IPS-15b (cell line): Measurements from ENCODE around the gene CEP41.
A peak's percentile ranks its signal among the peaks of the same experiment; 100 is the strongest.
"Not testable (repeated sequence)": the region's sequence is repeated elsewhere in the genome, so short reads cannot be mapped to it uniquely, and the experiment has no call there.

Experiments used
- H3K27me3 ChIP-seq: one replicate; pipeline ENCODE4 v1.6.1; 2013; ENCODE audit warnings: low read length; ENCODE audit not compliant: control insufficient read depth, insufficient read depth
- H3K36me3 ChIP-seq: one replicate; pipeline ENCODE4 v1.6.1; 2013; ENCODE audit warnings: low read length; ENCODE audit not compliant: control insufficient read depth, insufficient read depth
- H3K4me1 ChIP-seq: one replicate; pipeline ENCODE4 v1.6.1; 2013; ENCODE audit warnings: mild to moderate bottlenecking, low read length; ENCODE audit not compliant: control insufficient read depth, insufficient read depth
- H3K4me3 ChIP-seq: one replicate; pipeline ENCODE4 v1.5.1; 2013; ENCODE audit warnings: low read depth, low read length
- H3K9ac ChIP-seq: one replicate; pipeline ENCODE4 v1.6.1; 2013; ENCODE audit warnings: low read depth, mild to moderate bottlenecking, low read length
- H3K9me3 ChIP-seq: one replicate; pipeline ENCODE4 v1.6.1; 2013; ENCODE audit warnings: mild to moderate bottlenecking, low read length; ENCODE audit not compliant: control insufficient read depth, insufficient read depth

Gene CEP41

DNA sequence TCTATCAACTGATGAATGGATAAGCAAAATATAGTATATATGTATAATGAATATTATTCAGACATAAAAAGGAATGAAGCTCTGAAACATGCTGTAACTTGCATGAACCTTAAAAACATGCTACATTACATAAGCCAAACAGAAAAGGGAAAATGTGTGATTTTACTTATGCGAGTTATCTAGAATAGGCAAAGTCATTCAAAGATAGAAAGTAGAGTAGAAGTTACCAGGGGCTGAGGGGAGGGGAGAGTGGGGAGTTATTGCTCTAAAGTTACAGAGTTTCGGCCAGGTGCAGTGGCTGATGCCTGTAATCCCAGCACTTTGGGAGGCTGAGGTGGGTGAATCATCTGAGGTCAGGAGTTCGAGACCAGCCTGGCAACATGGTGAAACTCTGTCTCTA is 10.5 kb upstream of the CEP41 start:
- H3K27me3 ChIP-seq, H3K9ac ChIP-seq, H3K4me3 ChIP-seq, H3K4me1 ChIP-seq, H3K9me3 ChIP-seq, H3K36me3 ChIP-seq: not testable (repeated sequence)

DNA sequence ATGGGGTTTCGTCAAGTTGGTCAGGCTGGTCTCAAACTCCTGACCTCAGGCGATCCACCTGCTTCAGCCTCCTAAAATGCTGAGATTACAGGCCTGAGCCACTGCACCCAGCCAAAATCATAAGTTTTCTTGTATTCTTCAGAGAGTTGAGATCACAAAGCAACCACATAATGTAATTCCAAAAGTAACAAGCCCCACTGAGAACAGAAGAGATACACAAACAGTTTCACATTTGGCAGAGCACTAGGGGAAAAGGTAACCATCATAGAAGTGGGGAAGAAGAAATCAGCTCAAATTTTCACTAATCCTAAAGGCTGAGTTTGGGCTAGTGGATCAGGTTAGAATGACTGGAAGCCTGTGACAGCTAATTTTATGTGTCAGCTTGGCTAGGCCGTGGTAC is 5.4 kb upstream of the CEP41 start:
- H3K9me3 ChIP-seq: no peaks in the 10 kb centered on the region

DNA sequence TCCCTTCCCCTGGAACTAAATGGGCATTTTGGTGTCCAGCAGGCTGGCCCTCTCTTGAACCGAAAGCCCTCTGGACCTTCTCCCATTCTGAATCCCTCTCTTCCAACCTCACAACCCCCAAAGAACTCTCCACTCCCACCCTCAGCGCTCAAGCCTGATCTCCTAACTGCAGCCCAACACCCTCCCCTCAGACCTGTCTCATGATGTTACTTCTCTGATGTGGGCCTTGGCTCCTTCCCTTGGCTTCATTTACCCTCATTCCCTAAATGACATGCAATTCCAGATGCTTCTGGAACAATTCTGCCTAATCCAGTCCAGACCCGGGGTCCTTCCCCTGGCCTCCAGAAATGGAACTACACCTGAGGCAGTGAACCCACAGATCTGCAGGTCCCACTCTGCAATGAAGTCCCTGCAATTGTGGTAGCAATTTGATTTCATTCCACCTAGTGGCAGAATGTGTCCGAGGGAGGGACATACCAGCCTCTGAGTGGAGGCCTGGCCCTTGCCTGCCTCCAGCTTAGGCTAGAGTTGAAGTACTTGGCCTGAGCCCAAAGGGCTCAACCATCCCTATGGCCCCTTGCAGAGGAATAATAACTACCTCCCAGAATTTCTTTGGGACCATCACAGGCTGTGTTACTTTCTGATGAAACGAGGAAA is 4.1 kb upstream of the CEP41 start:
- Histone ChIP-seq H3K9me3 (no peaks in the 10 kb centered on the region), H3K36me3 (no peaks in the 10 kb centered on the region), H3K9ac (no peak overlapping the region), H3K27me3 (no peaks in the 10 kb centered on the region), H3K4me1 (peaks cover 3% of the 10 kb centered on the region), H3K4me3 (no peak overlapping the region)

More for the DNA sequence above, 5.4 kb upstream of the CEP41 start:
- peaks cover 3% of the 10 kb centered on the region for H3K4me1 ChIP-seq
- H3K36me3 ChIP-seq: no peaks in the 10 kb centered on the region
- H3K4me3 ChIP-seq: no peak overlapping the region
- H3K9ac ChIP-seq: no peak overlapping the region
- H3K27me3 ChIP-seq: no peaks in the 10 kb centered on the region

DNA sequence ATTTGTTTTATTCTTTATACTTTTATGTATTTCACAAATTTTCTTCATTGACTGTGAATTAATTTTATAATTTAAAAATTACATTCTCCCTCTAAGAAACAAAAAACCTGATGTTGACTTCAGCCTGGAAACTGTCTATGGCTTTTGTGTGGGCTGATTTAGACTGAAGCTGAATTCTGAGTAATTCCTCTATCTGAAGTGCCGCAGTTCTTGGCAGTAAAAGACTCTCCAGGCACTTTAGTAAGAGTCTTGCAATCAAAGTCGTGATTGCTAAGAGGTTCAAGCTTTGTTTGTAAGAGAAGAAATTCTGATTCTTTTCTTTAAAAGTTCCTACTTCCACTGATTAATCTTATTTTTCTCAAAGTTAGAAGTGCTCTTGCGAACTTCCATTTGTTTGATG is 3.4 kb upstream of the CEP41 start:
- Histone ChIP-seq H3K4me3 (no peak overlapping the region), H3K27me3 (no peaks in the 10 kb centered on the region), H3K9ac (no peak overlapping the region), H3K36me3 (no peaks in the 10 kb centered on the region), H3K9me3 (no peaks in the 10 kb centered on the region), H3K4me1 (peaks cover 4% of the 10 kb centered on the region)

DNA sequence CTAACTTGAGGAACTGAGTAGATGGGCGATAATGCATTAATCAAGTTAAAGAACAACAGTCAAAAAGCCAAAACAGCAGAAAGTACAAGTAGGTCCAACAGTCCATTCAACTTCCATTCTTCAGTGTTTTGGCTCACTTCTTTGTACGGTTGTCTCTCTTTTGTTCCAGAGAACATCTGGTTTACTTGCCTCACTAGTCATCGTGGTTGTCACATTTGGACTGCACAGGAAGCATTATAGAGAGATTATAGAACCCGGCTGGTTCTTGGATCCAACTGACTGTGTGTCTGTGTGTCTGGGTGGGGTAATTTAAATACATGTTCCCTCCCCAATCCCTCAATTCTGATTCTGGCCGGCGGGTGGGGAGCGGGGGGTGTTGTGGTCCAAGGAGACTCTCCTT is 1.8 kb upstream of the CEP41 start:
- Histone ChIP-seq H3K9me3 (no peaks in the 10 kb centered on the region), H3K9ac (no peak overlapping the region), H3K4me3 (no peak overlapping the region), H3K4me1 (peaks cover 5% of the 10 kb centered on the region), H3K36me3 (no peaks in the 10 kb centered on the region), H3K27me3 (no peaks in the 10 kb centered on the region)

DNA sequence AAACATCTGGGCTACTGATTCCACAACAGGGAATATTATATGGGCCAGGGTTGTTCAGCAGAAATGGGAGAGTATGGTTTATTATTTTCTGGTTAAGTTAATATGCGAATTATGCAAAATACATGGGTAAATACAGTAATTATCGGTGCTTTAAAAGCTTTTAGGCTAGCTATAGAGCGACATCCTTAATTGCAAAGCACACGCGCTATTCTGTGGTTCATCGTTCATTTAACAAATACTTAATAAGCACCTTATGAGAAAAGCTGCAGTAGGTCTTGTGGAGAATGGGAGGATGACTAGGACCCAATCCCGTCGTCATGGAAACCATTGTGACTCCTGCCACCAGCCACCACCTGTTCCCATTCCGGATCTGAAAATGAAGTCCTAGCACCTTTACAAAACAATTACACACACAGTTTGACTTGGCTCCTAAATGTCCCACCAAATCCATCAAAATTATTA is 623 bp upstream of the CEP41 start:
- Histone ChIP-seq H3K4me1 (peaks cover 5% of the 10 kb centered on the region), H3K27me3 (no peaks in the 10 kb centered on the region), H3K9ac (no peak overlapping the region), H3K4me3 (peak overlapping the region; percentile 49), H3K9me3 (no peaks in the 10 kb centered on the region), H3K36me3 (no peaks in the 10 kb centered on the region)

GRCh38 chr7:130436253-130436652 is 4.6 kb downstream of the CEP41 start:
- H3K4me3 ChIP-seq: no peak overlapping the region
- no peaks in the 10 kb centered on the region for H3K36me3 ChIP-seq
- H3K4me1 ChIP-seq: peaks cover 2% of the 10 kb centered on the region
- H3K27me3 ChIP-seq: no peaks in the 10 kb centered on the region
- no peak overlapping the region for H3K9ac ChIP-seq
- no peaks in the 10 kb centered on the region for H3K9me3 ChIP-seq

- Histone ChIP-seq H3K9ac (no peak overlapping the region), H3K27me3 (no peaks in the 10 kb centered on the region), H3K36me3 (no peaks in the 10 kb centered on the region), H3K4me1 (peaks cover 2% of the 10 kb centered on the region), H3K9me3 (no peaks in the 10 kb centered on the region), H3K4me3 (no peak overlapping the region)
Measured at GRCh38 chr7:130435311-130435854, 5.4 kb downstream of the CEP41 start.

- Histone ChIP-seq H3K9me3 (no peaks in the 10 kb centered on the region), H3K9ac (no peak overlapping the region), H3K27me3 (no peaks in the 10 kb centered on the region), H3K36me3 (no peaks in the 10 kb centered on the region), H3K4me1 (no peaks in the 10 kb centered on the region), H3K4me3 (no peak overlapping the region)
Measured at GRCh38 chr7:130433301-130433700, 7.5 kb downstream of the CEP41 start.

DNA sequence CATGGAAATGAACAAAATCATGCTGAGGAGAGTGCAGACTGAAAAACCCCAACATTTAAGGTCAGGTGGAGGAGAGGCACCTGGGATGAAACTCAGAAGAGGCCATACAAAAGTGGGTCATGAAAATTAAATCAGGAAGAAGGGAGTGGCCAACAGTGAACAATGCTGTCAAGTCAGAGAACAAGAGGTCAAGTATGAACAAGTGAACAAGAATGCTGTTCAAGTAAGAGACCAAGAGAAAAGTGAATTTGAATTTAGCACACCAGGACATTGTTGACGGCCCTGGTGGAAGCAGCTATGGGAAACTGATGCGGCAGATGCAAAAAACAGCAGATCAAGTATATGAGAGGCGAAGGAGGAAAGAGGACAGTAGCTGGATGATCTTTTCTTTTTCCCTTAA is 7.9 kb downstream of the CEP41 start:
- Histone ChIP-seq H3K9ac (no peak overlapping the region), H3K27me3 (no peaks in the 10 kb centered on the region), H3K9me3 (no peaks in the 10 kb centered on the region), H3K36me3 (no peaks in the 10 kb centered on the region), H3K4me3 (no peak overlapping the region), H3K4me1 (no peaks in the 10 kb centered on the region)

DNA sequence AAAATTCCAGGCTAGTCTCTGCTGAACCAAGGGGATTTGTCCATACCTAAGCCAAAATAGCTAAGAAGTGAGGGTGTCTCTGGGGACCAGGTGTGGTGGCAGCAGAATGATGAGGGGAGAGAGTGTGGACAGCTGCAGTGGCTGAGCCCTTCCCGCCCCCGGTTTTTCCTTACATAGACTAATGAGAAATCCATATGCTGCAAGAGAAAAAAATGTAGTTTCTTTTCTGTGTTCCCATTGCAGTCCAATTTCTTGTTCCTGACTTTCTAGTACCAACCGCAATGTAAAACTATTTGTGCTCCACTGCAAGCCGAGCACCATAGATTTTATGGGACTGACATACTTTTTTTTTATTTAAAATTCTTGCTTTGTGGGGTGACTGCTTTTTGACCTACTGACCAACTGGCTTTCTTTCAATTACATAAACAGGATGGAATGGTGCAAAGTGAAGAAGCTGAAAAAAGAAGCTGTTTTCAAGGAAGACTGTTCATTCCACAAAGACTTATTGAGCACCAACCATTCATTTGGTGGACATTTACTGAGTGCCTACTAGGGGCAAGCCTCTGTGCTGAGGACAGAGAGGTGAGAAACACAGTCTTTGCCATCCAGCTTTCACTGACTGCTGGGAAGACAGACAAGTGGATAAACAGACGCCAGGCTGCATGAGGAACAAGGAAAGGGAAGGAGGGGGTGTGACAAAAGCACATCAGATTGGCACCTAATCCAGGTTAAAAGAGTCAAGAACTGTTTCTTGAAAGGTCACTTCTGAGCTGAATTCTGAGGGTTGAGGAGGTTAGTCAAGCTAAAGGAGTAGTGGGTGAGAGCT is 9.8 kb downstream of the CEP41 start:
- Histone ChIP-seq H3K9ac (no peak overlapping the region), H3K36me3 (no peaks in the 10 kb centered on the region), H3K27me3 (no peaks in the 10 kb centered on the region), H3K4me3 (no peak overlapping the region), H3K9me3 (no peaks in the 10 kb centered on the region), H3K4me1 (no peaks in the 10 kb centered on the region)

DNA sequence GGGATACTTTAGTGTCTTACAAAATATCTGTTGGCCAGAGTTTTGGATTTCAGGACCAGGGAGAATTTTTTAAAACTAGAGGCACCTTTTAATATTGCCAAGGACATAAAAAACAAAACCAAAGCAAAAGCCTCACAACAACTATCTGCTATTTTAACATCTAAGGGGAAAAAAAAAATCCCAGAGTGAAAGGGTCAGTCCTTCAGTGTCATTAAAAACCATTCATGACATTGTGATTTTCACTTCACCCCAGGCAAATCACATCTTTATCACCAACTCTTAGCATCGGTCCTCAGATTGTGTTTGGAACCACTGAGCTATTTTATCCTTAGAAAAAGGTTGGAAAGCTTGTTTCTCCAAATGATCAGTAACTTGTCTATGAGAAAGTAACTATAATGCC is 10.7 kb downstream of the CEP41 start:
- Histone ChIP-seq H3K9ac (no peak overlapping the region), H3K4me3 (no peak overlapping the region), H3K36me3 (no peaks in the 10 kb centered on the region), H3K4me1 (no peaks in the 10 kb centered on the region), H3K9me3 (no peaks in the 10 kb centered on the region), H3K27me3 (no peaks in the 10 kb centered on the region)
